ENCODE results near the gene FGF13.

Gene FGF13

GRCh38 chrX:138711399-138712347 is at the start of gene FGF13:
TSS of gene FGF13 (minus strand) at chrX:138711717. CDS start at chrX:138711003, 714 bp downstream.
- Histone ChIP-seq H3K4me3 (ENCODE audit: low read depth in 1 of 2, low read length in 2 of 2) (peak within 1 kb of the TSS; percentile 33 to 69), H3K4me1 (ENCODE audit: control insufficient read depth in 1 of 2, insufficient read depth in 2 of 2, low read length in 2 of 2) (peaks cover 0 to 8% of the 10 kb centered on the region in 2 donors), H3K27me3 (ENCODE audit: low read depth, low read length) (no peaks in the 10 kb centered on the region), H3K27ac (ENCODE audit: low read length) (no peak within 1 kb of the TSS), H3K9me3 (ENCODE audit: control insufficient read depth in 1 of 2, low read length in 2 of 2) (no peaks in the 10 kb centered on the region), H3K36me3 (ENCODE audit: control insufficient read depth in 1 of 2, insufficient read depth in 2 of 2, low read length in 2 of 2) (no peaks in the 10 kb centered on the region)

DNA sequence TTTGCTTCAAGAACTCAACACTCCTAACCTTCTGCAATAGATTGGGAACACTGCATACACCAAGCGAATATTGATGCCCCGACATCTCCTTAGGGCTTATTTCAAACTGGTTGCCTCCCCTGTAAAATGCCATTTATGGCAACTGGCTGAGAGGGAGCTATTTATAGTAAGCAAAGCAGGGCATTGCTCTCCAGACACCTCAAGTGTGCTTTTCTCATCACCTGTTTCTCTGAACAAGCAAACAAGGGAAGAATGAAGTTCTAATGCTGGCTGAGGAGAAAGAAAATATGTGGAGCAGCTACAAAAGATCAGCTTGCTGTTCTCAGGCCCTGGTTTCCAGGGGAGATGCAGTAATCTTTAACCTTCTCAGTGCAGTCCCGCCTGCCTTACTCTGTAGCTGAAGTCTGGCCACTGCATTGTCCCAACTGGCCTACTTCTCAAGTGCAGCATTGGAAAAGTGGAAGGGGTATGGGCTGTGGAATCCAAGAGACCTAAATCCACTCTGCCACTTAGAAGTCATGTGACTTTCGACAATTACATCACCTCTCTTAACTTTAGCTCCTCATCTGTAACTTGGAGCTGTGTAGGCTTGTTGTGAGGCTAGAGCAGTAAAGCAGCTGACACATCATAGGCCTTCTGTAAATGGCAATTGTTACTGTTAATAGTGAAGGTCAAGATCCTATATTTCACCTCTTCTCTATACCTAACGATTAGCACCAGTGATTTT is 47.9 kb upstream of the FGF13 start:
- H3K36me3 ChIP-seq (ENCODE audit: control insufficient read depth in 1 of 2, insufficient read depth in 2 of 2, low read length in 2 of 2) = no peaks in the 10 kb centered on the region
- H3K27me3 ChIP-seq (ENCODE audit: low read depth, low read length) = no peaks in the 10 kb centered on the region
- H3K9me3 ChIP-seq (ENCODE audit: control insufficient read depth in 1 of 2, low read length in 2 of 2) = no peaks in the 10 kb centered on the region
- peaks cover 0 to 5% of the 10 kb centered on the region in 2 donors for H3K4me1 ChIP-seq (ENCODE audit: control insufficient read depth in 1 of 2, insufficient read depth in 2 of 2, low read length in 2 of 2)
- no peak overlapping the region for H3K27ac ChIP-seq (ENCODE audit: low read length)
- H3K4me3 ChIP-seq (ENCODE audit: low read depth in 1 of 2, low read length in 2 of 2) = no peak overlapping the region

DNA sequence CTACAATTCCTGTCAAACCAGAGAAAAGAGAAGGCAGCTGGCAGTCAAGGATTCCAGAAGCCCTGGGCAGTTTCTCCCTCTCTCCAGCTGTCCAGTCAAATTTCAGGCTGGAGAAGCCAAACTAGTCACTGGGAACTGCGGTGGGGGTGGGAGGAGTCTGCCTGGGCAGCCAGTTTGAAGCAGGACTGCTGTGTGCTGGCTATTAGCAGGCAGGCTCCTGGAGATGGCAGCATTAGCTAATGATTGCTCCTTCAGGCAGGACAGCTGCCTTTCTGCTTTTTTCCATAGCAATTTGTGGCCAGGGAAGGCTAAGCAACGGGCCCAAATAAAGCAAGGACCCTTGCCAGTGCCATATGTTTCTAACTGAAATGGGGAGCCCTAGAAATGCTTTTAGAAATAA is 44.7 kb upstream of the FGF13 start:
- Histone ChIP-seq H3K4me1 (ENCODE audit: control insufficient read depth in 1 of 2, insufficient read depth in 2 of 2, low read length in 2 of 2) (peaks cover 0 to 5% of the 10 kb centered on the region in 2 donors), H3K27me3 (ENCODE audit: low read depth, low read length) (no peaks in the 10 kb centered on the region), H3K4me3 (ENCODE audit: low read depth in 1 of 2, low read length in 2 of 2) (no peak overlapping the region), H3K36me3 (ENCODE audit: control insufficient read depth in 1 of 2, insufficient read depth in 2 of 2, low read length in 2 of 2) (no peaks in the 10 kb centered on the region), H3K27ac (ENCODE audit: low read length) (no peak overlapping the region), H3K9me3 (ENCODE audit: control insufficient read depth in 1 of 2, low read length in 2 of 2) (no peaks in the 10 kb centered on the region)

GRCh38 chrX:138754861-138755260 is 43.3 kb upstream of the FGF13 start:
- Histone ChIP-seq H3K36me3 (ENCODE audit: control insufficient read depth in 1 of 2, insufficient read depth in 2 of 2, low read length in 2 of 2) (no peaks in the 10 kb centered on the region), H3K27ac (ENCODE audit: low read length) (no peak overlapping the region), H3K4me1 (ENCODE audit: control insufficient read depth in 1 of 2, insufficient read depth in 2 of 2, low read length in 2 of 2) (peaks cover 0 to 5% of the 10 kb centered on the region in 2 donors), H3K27me3 (ENCODE audit: low read depth, low read length) (no peaks in the 10 kb centered on the region), H3K4me3 (ENCODE audit: low read depth in 1 of 2, low read length in 2 of 2) (no peak overlapping the region), H3K9me3 (ENCODE audit: control insufficient read depth in 1 of 2, low read length in 2 of 2) (no peaks in the 10 kb centered on the region)

GRCh38 chrX:138748480-138748879 is 37.0 kb upstream of the FGF13 start:
- H3K9me3 ChIP-seq (ENCODE audit: control insufficient read depth in 1 of 2, low read length in 2 of 2) = no peaks in the 10 kb centered on the region

DNA sequence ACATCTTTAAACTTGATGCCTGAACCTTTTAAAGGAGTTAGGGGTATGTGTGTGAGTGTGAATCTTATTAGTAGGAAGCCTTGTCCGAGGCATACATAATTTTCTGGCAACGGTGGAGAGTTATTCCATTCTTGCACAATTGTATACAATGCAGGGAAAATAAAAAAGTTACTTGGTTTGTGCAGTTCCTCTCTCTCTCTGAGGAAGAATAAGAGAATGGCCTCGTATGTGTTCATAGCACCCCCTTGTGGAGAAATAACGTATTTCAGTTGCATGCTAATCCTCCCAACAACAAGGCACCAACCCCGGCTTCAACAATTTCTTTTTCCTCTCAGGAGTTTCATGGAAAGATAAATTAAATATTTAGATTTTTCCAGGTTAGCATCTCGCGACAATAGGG is 33.7 kb upstream of the FGF13 start:
- Histone ChIP-seq H3K4me1 (ENCODE audit: control insufficient read depth in 1 of 2, insufficient read depth in 2 of 2, low read length in 2 of 2) (no peaks in the 10 kb centered on the region), H3K27me3 (ENCODE audit: low read depth, low read length) (no peaks in the 10 kb centered on the region), H3K36me3 (ENCODE audit: control insufficient read depth in 1 of 2, insufficient read depth in 2 of 2, low read length in 2 of 2) (no peaks in the 10 kb centered on the region), H3K9me3 (ENCODE audit: control insufficient read depth in 1 of 2, low read length in 2 of 2) (no peaks in the 10 kb centered on the region), H3K4me3 (ENCODE audit: low read depth in 1 of 2, low read length in 2 of 2) (no peak overlapping the region), H3K27ac (ENCODE audit: low read length) (no peak overlapping the region)

More at GRCh38 chrX:138748480-138748879, 37.0 kb upstream of the FGF13 start:
- H3K27me3 ChIP-seq (ENCODE audit: low read depth, low read length) = no peaks in the 10 kb centered on the region
- H3K4me1 ChIP-seq (ENCODE audit: control insufficient read depth in 1 of 2, insufficient read depth in 2 of 2, low read length in 2 of 2) = no peaks in the 10 kb centered on the region
- no peaks in the 10 kb centered on the region for H3K36me3 ChIP-seq (ENCODE audit: control insufficient read depth in 1 of 2, insufficient read depth in 2 of 2, low read length in 2 of 2)
- no peak overlapping the region for H3K27ac ChIP-seq (ENCODE audit: low read length)
- H3K4me3 ChIP-seq (ENCODE audit: low read depth in 1 of 2, low read length in 2 of 2) = no peak overlapping the region

DNA sequence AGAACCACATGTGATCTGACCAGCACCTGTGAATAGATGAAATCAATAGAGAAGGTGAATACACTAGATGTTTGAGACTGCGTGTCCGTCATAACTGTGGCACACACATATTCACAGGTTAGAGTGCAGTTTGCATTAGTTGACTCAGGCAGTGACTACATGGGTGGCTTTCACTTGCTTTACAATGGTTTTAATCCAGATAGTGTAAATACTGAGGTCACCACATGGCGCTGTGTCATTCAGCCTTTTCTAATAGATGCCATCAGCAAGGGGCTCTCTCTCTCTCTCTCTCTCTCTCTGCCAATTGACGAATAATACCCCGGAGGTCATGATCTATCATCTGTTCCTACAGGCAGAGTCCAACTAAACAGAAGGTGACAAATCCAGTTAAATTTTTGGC is 30.7 kb upstream of the FGF13 start:
- Histone ChIP-seq H3K27ac (ENCODE audit: low read length) (no peak overlapping the region), H3K27me3 (ENCODE audit: low read depth, low read length) (no peaks in the 10 kb centered on the region), H3K36me3 (ENCODE audit: control insufficient read depth in 1 of 2, insufficient read depth in 2 of 2, low read length in 2 of 2) (no peaks in the 10 kb centered on the region), H3K4me1 (ENCODE audit: control insufficient read depth in 1 of 2, insufficient read depth in 2 of 2, low read length in 2 of 2) (no peaks in the 10 kb centered on the region), H3K4me3 (ENCODE audit: low read depth in 1 of 2, low read length in 2 of 2) (no peak overlapping the region), H3K9me3 (ENCODE audit: control insufficient read depth in 1 of 2, low read length in 2 of 2) (no peaks in the 10 kb centered on the region)

DNA sequence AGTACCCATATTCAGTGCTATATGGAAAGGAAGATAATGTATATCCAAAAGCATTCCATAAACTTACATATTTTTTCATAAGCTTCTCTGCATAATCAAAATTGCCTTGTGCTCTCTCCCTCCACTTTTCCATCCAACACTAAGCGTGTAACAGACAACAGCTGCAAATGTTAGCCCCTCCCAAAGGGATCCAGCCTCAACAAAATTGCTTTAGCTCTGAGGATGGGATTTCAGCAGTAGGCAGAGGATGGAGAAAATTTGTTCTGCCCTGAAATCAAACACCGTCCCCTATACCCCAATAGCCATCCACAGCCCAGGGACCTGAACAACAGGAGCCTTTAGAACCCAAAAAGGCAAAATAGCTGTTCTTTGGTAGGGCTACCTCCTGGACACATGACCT is 28.8 kb upstream of the FGF13 start:
- no peaks in the 10 kb centered on the region for H3K27me3 ChIP-seq (ENCODE audit: low read depth, low read length)
- H3K4me3 ChIP-seq (ENCODE audit: low read depth in 1 of 2, low read length in 2 of 2) = no peak overlapping the region
- no peaks in the 10 kb centered on the region for H3K4me1 ChIP-seq (ENCODE audit: control insufficient read depth in 1 of 2, insufficient read depth in 2 of 2, low read length in 2 of 2)
- no peak overlapping the region for H3K27ac ChIP-seq (ENCODE audit: low read length)
- H3K9me3 ChIP-seq (ENCODE audit: control insufficient read depth in 1 of 2, low read length in 2 of 2) = no peaks in the 10 kb centered on the region
- no peaks in the 10 kb centered on the region for H3K36me3 ChIP-seq (ENCODE audit: control insufficient read depth in 1 of 2, insufficient read depth in 2 of 2, low read length in 2 of 2)

- H3K4me3 ChIP-seq (ENCODE audit: low read depth in 1 of 2, low read length in 2 of 2) = no peak overlapping the region
- H3K4me1 ChIP-seq (ENCODE audit: control insufficient read depth in 1 of 2, insufficient read depth in 2 of 2, low read length in 2 of 2) = no peaks in the 10 kb centered on the region
- H3K36me3 ChIP-seq (ENCODE audit: control insufficient read depth in 1 of 2, insufficient read depth in 2 of 2, low read length in 2 of 2) = no peaks in the 10 kb centered on the region
- no peaks in the 10 kb centered on the region for H3K9me3 ChIP-seq (ENCODE audit: control insufficient read depth in 1 of 2, low read length in 2 of 2)
- no peaks in the 10 kb centered on the region for H3K27me3 ChIP-seq (ENCODE audit: low read depth, low read length)
- no peak overlapping the region for H3K27ac ChIP-seq (ENCODE audit: low read length)
These were observed 11.8 kb upstream of the FGF13 start for GRCh38 chrX:138723301-138723700.

GRCh38 chrX:138719396-138719795 is 7.9 kb upstream of the FGF13 start:
- Histone ChIP-seq H3K27ac (ENCODE audit: low read length) (no peak overlapping the region), H3K36me3 (ENCODE audit: control insufficient read depth in 1 of 2, insufficient read depth in 2 of 2, low read length in 2 of 2) (no peaks in the 10 kb centered on the region), H3K4me1 (ENCODE audit: control insufficient read depth in 1 of 2, insufficient read depth in 2 of 2, low read length in 2 of 2) (no peaks in the 10 kb centered on the region), H3K27me3 (ENCODE audit: low read depth, low read length) (no peaks in the 10 kb centered on the region), H3K4me3 (ENCODE audit: low read depth in 1 of 2, low read length in 2 of 2) (no peak overlapping the region), H3K9me3 (ENCODE audit: control insufficient read depth in 1 of 2, low read length in 2 of 2) (no peaks in the 10 kb centered on the region)

DNA sequence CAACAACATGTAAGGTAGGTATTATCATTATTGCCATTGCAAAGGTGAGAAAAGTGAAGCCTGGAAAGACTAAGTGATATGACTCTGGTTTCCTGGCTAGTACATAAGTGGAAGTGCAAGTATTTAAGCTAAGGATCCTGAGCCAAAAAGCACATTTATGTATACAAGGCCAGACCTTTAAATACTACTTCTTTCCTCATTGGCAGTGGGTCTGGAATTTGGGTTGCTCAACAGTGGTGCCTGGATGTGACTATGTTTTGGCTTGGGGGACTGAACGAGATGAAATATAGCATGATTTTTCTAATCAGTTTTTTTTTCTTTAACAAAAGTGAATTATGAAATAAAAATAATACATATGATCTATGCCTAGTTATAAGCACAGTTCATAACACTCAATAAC is 7.4 kb upstream of the FGF13 start:
- Histone ChIP-seq H3K4me1 (ENCODE audit: control insufficient read depth in 1 of 2, insufficient read depth in 2 of 2, low read length in 2 of 2) (no peaks in the 10 kb centered on the region), H3K36me3 (ENCODE audit: control insufficient read depth in 1 of 2, insufficient read depth in 2 of 2, low read length in 2 of 2) (no peaks in the 10 kb centered on the region), H3K27ac (ENCODE audit: low read length) (no peak overlapping the region), H3K9me3 (ENCODE audit: control insufficient read depth in 1 of 2, low read length in 2 of 2) (no peaks in the 10 kb centered on the region), H3K27me3 (ENCODE audit: low read depth, low read length) (no peaks in the 10 kb centered on the region), H3K4me3 (ENCODE audit: low read depth in 1 of 2, low read length in 2 of 2) (no peak overlapping the region)
